Astrocyte (in vitro differentiated cells and primary cell): ENCODE data around the gene BTLA. TPM values are rescaled to one million over a fixed set of nuclear protein-coding genes. Genes with fewer than 3 reads are reported as not detected.

Source experiments
- DNase-seq: peaks from one replicate; pipeline ENCODE4 v3.0.0-alpha.2; 2010; ENCODE audit warnings: low read depth
- FAIRE-seq: peaks from 2 replicates; lab custom pipeline; 2011; peaks lifted over from hg19 to GRCh38; lab: Jason Lieb, UNC
- H2AFZ ChIP-seq: 2 replicates; pipeline ENCODE4 v1.6.0; 2012; ENCODE audit warnings: low read depth, low read length, inconsistent platforms
- H3K27ac ChIP-seq: 2 replicates; pipeline ENCODE4 v1.5.1; 2011; ENCODE audit warnings: low read depth, low read length, inconsistent platforms
- H3K27me3 ChIP-seq: 2 replicates; pipeline ENCODE4 v1.6.0; 2011; ENCODE audit warnings: low read length, inconsistent platforms; ENCODE audit not compliant: insufficient read depth
- H3K36me3 ChIP-seq: 2 replicates; pipeline ENCODE4 v1.5.1; 2011; ENCODE audit warnings: low read length, inconsistent platforms; ENCODE audit not compliant: insufficient read depth
- H3K4me1 ChIP-seq: 2 replicates; pipeline ENCODE4 v1.5.1; 2011; ENCODE audit warnings: low read length, inconsistent platforms; ENCODE audit not compliant: insufficient read depth
- H3K4me2 ChIP-seq: 2 replicates; pipeline ENCODE4 v1.6.0; 2012; ENCODE audit warnings: low read length, inconsistent platforms
- H3K4me3 ChIP-seq: 2 replicates; pipeline ENCODE4 v1.5.1; 2011; ENCODE audit warnings: low read depth, mild to moderate bottlenecking, low read length, inconsistent platforms; ENCODE audit not compliant: insufficient read depth
- H3K79me2 ChIP-seq: 2 replicates; pipeline ENCODE4 v1.6.0; 2012; ENCODE audit warnings: mild to moderate bottlenecking, low read length, inconsistent platforms; ENCODE audit not compliant: insufficient read depth
- H3K9ac ChIP-seq: 2 replicates; pipeline ENCODE4 v1.6.0; 2012; ENCODE audit warnings: mild to moderate bottlenecking, low read length, inconsistent platforms
- H3K9me3 ChIP-seq: 2 replicates; pipeline ENCODE4 v1.5.1; 2012; ENCODE audit warnings: low read depth, mild to moderate bottlenecking, low read length, inconsistent platforms; ENCODE audit not compliant: insufficient read depth
- H4K20me1 ChIP-seq: 2 replicates; pipeline ENCODE4 v1.6.0; 2012; ENCODE audit warnings: low read length, inconsistent platforms; ENCODE audit not compliant: insufficient read depth
- H3K27ac Mint-ChIP-seq: one replicate; pipeline ENCODE4 v1.8.0; 2021; ENCODE audit warnings: mild to moderate bottlenecking, mixed read lengths; ENCODE audit not compliant: unreplicated experiment
- H3K27me3 Mint-ChIP-seq: one replicate; pipeline ENCODE4 v1.8.0; 2021; ENCODE audit warnings: low read depth, mixed read lengths; ENCODE audit not compliant: unreplicated experiment
- H3K36me3 Mint-ChIP-seq: one replicate; pipeline ENCODE4 v1.8.0; 2021; ENCODE audit warnings: low read depth, mixed read lengths; ENCODE audit not compliant: unreplicated experiment
- H3K4me1 Mint-ChIP-seq: one replicate; pipeline ENCODE4 v1.8.0; 2021; ENCODE audit warnings: low read depth, mixed read lengths; ENCODE audit not compliant: unreplicated experiment
- H3K4me3 Mint-ChIP-seq: one replicate; pipeline ENCODE4 v1.8.0; 2021; ENCODE audit warnings: mild to moderate bottlenecking, moderate library complexity, mixed read lengths; ENCODE audit not compliant: unreplicated experiment
- H3K9me3 Mint-ChIP-seq: one replicate; pipeline ENCODE4 v1.8.0; 2021; ENCODE audit warnings: mild to moderate bottlenecking, mixed read lengths; ENCODE audit not compliant: unreplicated experiment
- EZH2 ChIP-seq: IDR thresholded peaks from 2 replicates; pipeline ENCODE4 v1.6.1; 2012; ENCODE audit warnings: mild to moderate bottlenecking, low read length, inconsistent platforms; ENCODE audit not compliant: insufficient read depth
- total RNA-seq: library from RNA; stranded (reverse); gene quantifications from 2 replicates; pipeline ENCODE4 v1.2.1, GENCODE V29; 2021
- TF ChIP-seq, protein P1 (sequence below): IDR thresholded peaks from 2 replicates; pipeline ENCODE4 v1.5.1; 2011; ENCODE audit warnings: low read depth, mild to moderate bottlenecking, inconsistent platforms, low read length, moderate library complexity; ENCODE audit not compliant: insufficient read depth

The BTLA gene
- total RNA-seq, 1 donor from 2014 or later, result not detected

DNA sequence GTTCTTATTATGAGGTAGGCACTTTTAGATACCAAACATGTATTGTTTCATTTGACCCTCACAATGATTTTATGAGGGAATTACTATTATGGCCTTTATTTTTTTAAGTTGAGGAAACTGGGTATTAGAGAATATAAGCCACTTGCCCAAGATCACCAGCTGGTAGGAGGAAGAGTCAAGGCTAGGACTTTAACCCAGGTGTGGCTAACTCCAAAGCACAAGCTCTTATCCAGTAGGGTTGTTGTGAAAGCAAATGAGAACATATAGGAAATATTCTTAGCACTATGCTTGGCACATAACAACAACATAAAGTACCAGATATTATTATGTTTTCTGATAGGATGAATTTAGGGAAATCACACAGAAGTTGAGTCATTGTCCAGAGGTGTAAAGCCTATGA is 7.9 kb downstream of the BTLA start:
- H3K27me3 Mint-ChIP-seq, result peaks cover 5% of the 10 kb centered on the region
- FAIRE-seq, result no peak

DNA sequence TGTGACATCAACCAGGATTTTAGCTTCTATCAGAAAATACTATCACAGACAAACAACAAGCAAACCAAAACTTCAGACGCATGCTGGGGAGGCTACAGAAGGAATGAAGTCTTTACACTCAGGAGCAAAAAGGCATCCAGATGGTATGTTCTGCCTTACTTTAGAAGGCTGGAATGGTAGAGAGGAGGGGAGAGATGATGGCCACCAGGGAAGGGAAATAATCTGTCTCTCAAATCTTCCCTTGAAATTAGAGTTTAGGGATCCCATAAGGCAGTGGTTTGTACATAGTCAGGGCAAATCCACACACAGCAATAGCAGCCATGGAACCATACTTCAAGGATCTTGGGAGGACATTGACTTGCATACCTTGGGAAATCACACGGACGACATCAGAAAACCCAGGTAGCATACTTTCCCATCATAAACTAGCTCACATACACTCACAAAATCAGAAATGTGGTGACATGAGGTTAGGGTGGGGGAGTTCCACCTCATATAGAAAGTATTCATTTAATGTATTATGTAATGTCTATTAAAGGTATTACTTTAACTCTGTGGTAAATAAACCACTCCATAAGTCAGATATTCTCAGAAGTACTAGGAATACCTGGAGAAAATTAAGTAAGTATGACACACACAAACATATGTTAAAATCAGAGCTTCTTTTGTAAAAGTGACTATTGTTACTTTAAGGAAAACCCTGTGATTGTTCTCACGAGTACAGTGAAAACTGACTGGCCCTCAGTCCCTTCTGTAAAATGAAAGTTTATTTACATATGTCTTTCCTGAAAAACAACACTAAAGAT is 9.4 kb downstream of the BTLA start:
- Histone ChIP-seq H3K9me3 (no peaks in the 10 kb centered on the region), H3K27ac (no peak overlapping the region), H3K9ac (no peak overlapping the region), H3K79me2 (no peaks in the 10 kb centered on the region), H3K4me1 (no peaks in the 10 kb centered on the region), H3K36me3 (no peaks in the 10 kb centered on the region), H2AFZ (no peak overlapping the region), H3K4me2 (no peak overlapping the region), H3K27me3 (no peaks in the 10 kb centered on the region), H4K20me1 (no peaks in the 10 kb centered on the region), H3K4me3 (no peak overlapping the region)
- DNase-seq (no peak), FAIRE-seq (no peak)
- Mint-ChIP-seq H3K4me3 (no peak overlapping the region), H3K27me3 (no peaks in the 10 kb centered on the region), H3K27ac (no peak overlapping the region), H3K9me3 (no peaks in the 10 kb centered on the region), H3K4me1 (no peaks in the 10 kb centered on the region), H3K36me3 (no peaks in the 10 kb centered on the region)
- TF ChIP-seq EZH2, result no peak
- TF ChIP-seq, protein P1, sequence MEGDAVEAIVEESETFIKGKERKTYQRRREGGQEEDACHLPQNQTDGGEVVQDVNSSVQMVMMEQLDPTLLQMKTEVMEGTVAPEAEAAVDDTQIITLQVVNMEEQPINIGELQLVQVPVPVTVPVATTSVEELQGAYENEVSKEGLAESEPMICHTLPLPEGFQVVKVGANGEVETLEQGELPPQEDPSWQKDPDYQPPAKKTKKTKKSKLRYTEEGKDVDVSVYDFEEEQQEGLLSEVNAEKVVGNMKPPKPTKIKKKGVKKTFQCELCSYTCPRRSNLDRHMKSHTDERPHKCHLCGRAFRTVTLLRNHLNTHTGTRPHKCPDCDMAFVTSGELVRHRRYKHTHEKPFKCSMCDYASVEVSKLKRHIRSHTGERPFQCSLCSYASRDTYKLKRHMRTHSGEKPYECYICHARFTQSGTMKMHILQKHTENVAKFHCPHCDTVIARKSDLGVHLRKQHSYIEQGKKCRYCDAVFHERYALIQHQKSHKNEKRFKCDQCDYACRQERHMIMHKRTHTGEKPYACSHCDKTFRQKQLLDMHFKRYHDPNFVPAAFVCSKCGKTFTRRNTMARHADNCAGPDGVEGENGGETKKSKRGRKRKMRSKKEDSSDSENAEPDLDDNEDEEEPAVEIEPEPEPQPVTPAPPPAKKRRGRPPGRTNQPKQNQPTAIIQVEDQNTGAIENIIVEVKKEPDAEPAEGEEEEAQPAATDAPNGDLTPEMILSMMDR, result no peak

More for the DNA sequence above, 7.9 kb downstream of the BTLA start:
- Histone ChIP-seq H3K9ac (no peak overlapping the region), H3K4me3 (no peak overlapping the region), H3K27ac (no peak overlapping the region), H3K4me1 (no peaks in the 10 kb centered on the region), H2AFZ (no peak overlapping the region), H3K27me3 (peaks cover 3% of the 10 kb centered on the region), H3K79me2 (no peaks in the 10 kb centered on the region), H3K9me3 (no peaks in the 10 kb centered on the region), H3K36me3 (no peaks in the 10 kb centered on the region), H3K4me2 (no peak overlapping the region), H4K20me1 (no peaks in the 10 kb centered on the region)
- Mint-ChIP-seq H3K9me3 (no peaks in the 10 kb centered on the region), H3K4me3 (no peak overlapping the region), H3K4me1 (no peaks in the 10 kb centered on the region), H3K27ac (no peak overlapping the region), H3K36me3 (no peaks in the 10 kb centered on the region)
- DNase-seq, result no peak
- no peak for TF ChIP-seq EZH2
- TF ChIP-seq, protein P1, result no peak
